ENCODE results near the gene PFKP.

DNA sequence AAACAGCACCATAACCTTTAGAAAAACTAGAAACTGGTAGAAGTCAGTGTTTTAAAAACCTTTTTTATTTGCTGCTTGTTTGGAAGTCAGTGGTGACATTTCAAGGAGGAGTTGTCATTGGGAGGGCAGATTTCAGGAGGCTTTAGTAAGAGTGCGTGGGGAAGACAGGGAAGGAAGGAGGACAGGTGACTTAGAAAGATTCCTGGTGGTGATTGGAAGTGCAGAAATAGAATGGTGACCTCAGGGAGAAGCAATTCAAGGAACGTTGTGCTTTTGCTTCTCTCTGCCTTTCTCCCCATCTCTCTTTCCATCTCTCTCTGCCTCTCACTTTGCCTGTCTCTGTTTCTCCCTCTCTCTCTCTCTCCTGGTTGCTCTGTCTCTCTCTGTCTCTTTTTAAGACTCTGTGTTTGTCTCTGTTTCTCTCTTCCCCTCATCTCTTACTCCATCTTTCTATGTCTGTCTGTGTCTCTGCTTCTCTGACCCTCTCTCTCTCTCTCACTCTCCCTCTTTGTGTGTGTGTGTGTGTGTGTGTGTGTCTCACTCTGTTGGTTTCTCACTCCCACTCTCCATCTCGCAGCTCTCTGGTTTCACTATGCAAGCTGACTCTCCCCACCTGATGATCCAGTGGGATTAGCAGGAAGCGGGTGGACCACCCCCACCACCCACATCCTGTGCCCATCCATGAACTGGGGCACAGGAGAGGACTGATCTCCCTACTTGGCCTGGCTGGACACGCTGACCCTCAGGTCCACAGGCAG lies 10.9 kb upstream of the PFKP start:
- TF ChIP-seq, protein P1, sequence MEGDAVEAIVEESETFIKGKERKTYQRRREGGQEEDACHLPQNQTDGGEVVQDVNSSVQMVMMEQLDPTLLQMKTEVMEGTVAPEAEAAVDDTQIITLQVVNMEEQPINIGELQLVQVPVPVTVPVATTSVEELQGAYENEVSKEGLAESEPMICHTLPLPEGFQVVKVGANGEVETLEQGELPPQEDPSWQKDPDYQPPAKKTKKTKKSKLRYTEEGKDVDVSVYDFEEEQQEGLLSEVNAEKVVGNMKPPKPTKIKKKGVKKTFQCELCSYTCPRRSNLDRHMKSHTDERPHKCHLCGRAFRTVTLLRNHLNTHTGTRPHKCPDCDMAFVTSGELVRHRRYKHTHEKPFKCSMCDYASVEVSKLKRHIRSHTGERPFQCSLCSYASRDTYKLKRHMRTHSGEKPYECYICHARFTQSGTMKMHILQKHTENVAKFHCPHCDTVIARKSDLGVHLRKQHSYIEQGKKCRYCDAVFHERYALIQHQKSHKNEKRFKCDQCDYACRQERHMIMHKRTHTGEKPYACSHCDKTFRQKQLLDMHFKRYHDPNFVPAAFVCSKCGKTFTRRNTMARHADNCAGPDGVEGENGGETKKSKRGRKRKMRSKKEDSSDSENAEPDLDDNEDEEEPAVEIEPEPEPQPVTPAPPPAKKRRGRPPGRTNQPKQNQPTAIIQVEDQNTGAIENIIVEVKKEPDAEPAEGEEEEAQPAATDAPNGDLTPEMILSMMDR (conservative IDR thresholded peaks at IDR 0.05; ENCODE audit: low read depth, low read length): no peak
- TF ChIP-seq EZH2 (IDR thresholded peaks at IDR 0.05; ENCODE audit: low read length, unreplicated experiment): no peak
- no peak for TF ChIP-seq EZH2phosphoT487 (IDR thresholded peaks at IDR 0.05; ENCODE audit: borderline replicate concordance, low read length)
